Right lobe of liver (tissue), 5 donors: ENCODE results near the gene MAPK8. TPM values are rescaled to one million over a fixed set of nuclear protein-coding genes. Genes with fewer than 3 reads are reported as not detected.

Experiments used
- total RNA-seq, 6 experiments: library from RNA; depleted of rRNA in 2 of 6; stranded (reverse); fragments of >200 nt in 2 of 6; fragmentation: NEBNext Ultra II Directional in 3 of 6; extraction: Animal tissue kit (Norgen Biotek cat#: 25700) in 3 of 6; gene quantifications; one replicate each; pipeline versions ENCODE4 v1.1.0 to v1.2.4, GENCODE V29; 2016 to 2023
- donor health status: DM: no; HTN: no; CAD: no.
- donor health status: DM: no; HTN: no; CAD: no.
- donor health status: DM: no; HTN: yes; CAD: no.
- donor health status: DM: no; HTN: yes; CAD: no.

The MAPK8 gene
- total RNA-seq, 6 experiments from 2014 or later = 19.1 to 31.6 (median 27.6) TPM

Other genes starting within 250 kb of the MAPK8 start
- not detected for gene FRMPD2, start 32.0 kb upstream of the MAPK8 start, total RNA-seq